Liver (tissue), 9 donors: ENCODE measurements around the gene ATP4A. TPM values are rescaled to one million over a fixed set of nuclear protein-coding genes. Genes with fewer than 3 reads are reported as not detected.

Source experiments
- DNase-seq: peaks from one replicate; pipeline ENCODE4 v3.0.0-alpha.2; 2017; ENCODE audit warnings: low spot score
- H3K27ac ChIP-seq, 2 donors: one replicate each; pipeline ENCODE4 v1.7.0; 2013; ENCODE audit warnings: inconsistent platforms in 2 of 2, low read length in 2 of 2, control low read depth in 1 of 2, low read depth in 1 of 2, mild to moderate bottlenecking in 1 of 2
- H3K27me3 ChIP-seq, 4 donors: one replicate each; pipeline versions ENCODE4 v1.6.1 to v1.7.0; 2013; ENCODE audit warnings: low read length in 3 of 4, inconsistent platforms in 1 of 4, mild to moderate bottlenecking in 1 of 4, moderate library complexity in 1 of 4; ENCODE audit not compliant: control insufficient read depth in 4 of 4, insufficient read depth in 4 of 4
- H3K36me3 ChIP-seq, 4 donors: one replicate each; pipeline versions ENCODE4 v1.6.1 to v1.7.0; 2013; ENCODE audit warnings: low read length in 3 of 4, mild to moderate bottlenecking in 3 of 4, low read depth in 1 of 4, moderate library complexity in 1 of 4; ENCODE audit not compliant: control insufficient read depth in 4 of 4, insufficient read depth in 3 of 4
- H3K4me1 ChIP-seq, 4 donors: one replicate each; pipeline versions ENCODE4 v1.6.1 to v1.7.0; 2013; ENCODE audit warnings: low read length in 3 of 4, mild to moderate bottlenecking in 3 of 4, moderate library complexity in 1 of 4; ENCODE audit not compliant: control insufficient read depth in 4 of 4, insufficient read depth in 4 of 4
- H3K4me3 ChIP-seq, 3 donors: one replicate each; pipeline versions ENCODE4 v1.6.1 to v1.7.0; 2013; ENCODE audit warnings: low read length in 3 of 3, control low read depth in 1 of 3, low read depth in 1 of 3, mild to moderate bottlenecking in 1 of 3
- H3K9ac ChIP-seq, 2 donors: one replicate each; pipeline ENCODE4 v1.7.0; 2013; ENCODE audit warnings: low read length in 2 of 2, mild to moderate bottlenecking in 2 of 2, moderate library complexity in 2 of 2, control low read depth in 1 of 2, low read depth in 1 of 2
- H3K9me3 ChIP-seq, 4 donors: one replicate each; pipeline versions ENCODE4 v1.6.1 to v1.7.0; 2013; ENCODE audit warnings: low read length in 3 of 4; ENCODE audit not compliant: control insufficient read depth in 4 of 4
- EGR1 ChIP-seq, 2 donors: IDR thresholded peaks; 2 replicates each; pipeline ENCODE4 v1.6.1; 2016 to 2018; ENCODE audit warnings: antibody characterized with exemption in 2 of 2, low read depth in 2 of 2
- FOXA1 ChIP-seq: IDR thresholded peaks from 2 replicates; pipeline ENCODE4 v1.6.1; 2016; ENCODE audit warnings: antibody characterized with exemption
- FOXA2 ChIP-seq: IDR thresholded peaks from 2 replicates; pipeline ENCODE4 v1.6.1; 2016; ENCODE audit warnings: antibody characterized with exemption
- GABPA ChIP-seq, 2 donors: IDR thresholded peaks in 1 of 2; conservative IDR thresholded peaks in 1 of 2; 2 replicates each; pipeline ENCODE4 v1.6.1; 2016; ENCODE audit warnings: antibody characterized with exemption in 2 of 2, mild to moderate bottlenecking in 1 of 2, moderate library complexity in 1 of 2
- HNF4A ChIP-seq, 2 donors: conservative IDR thresholded peaks; 2 replicates each; pipeline ENCODE4 v1.6.1; 2016; ENCODE audit warnings: antibody characterized with exemption in 2 of 2, mild to moderate bottlenecking in 2 of 2
- HNF4G ChIP-seq: IDR thresholded peaks from 2 replicates; pipeline ENCODE4 v1.6.1; 2016; ENCODE audit warnings: antibody characterized with exemption
- JUND ChIP-seq, 2 donors: IDR thresholded peaks; 2 replicates each; pipeline ENCODE4 v1.6.1; 2016; ENCODE audit warnings: antibody characterized with exemption in 2 of 2
- MAX ChIP-seq: IDR thresholded peaks from 2 replicates; pipeline ENCODE4 v1.6.1; 2016; ENCODE audit warnings: antibody characterized with exemption
- NR2F2 ChIP-seq: IDR thresholded peaks from 2 replicates; pipeline ENCODE4 v1.6.1; 2016; ENCODE audit warnings: antibody characterized with exemption
- RAD21 ChIP-seq, 2 donors: IDR thresholded peaks; 2 replicates each; pipeline ENCODE4 v1.6.1; 2016; ENCODE audit warnings: antibody characterized with exemption in 2 of 2, mild to moderate bottlenecking in 2 of 2
- REST ChIP-seq: IDR thresholded peaks from 2 replicates; pipeline ENCODE4 v1.6.1; 2016; ENCODE audit warnings: antibody characterized with exemption, mild to moderate bottlenecking
- RXRA ChIP-seq, 2 donors: IDR thresholded peaks; 2 replicates each; pipeline ENCODE4 v1.6.1; 2017 to 2018; ENCODE audit warnings: antibody characterized with exemption in 2 of 2, mild to moderate bottlenecking in 1 of 2
- SP1 ChIP-seq: IDR thresholded peaks from 2 replicates; pipeline ENCODE4 v1.6.1; 2018; ENCODE audit warnings: antibody characterized with exemption, mild to moderate bottlenecking
- TAF1 ChIP-seq: conservative IDR thresholded peaks from 2 replicates; pipeline ENCODE4 v1.6.1; 2016; ENCODE audit warnings: antibody characterized with exemption, mild to moderate bottlenecking
- YY1 ChIP-seq: IDR thresholded peaks from 2 replicates; pipeline ENCODE4 v1.6.1; 2016; ENCODE audit warnings: antibody characterized with exemption, mild to moderate bottlenecking
- ZBTB33 ChIP-seq: IDR thresholded peaks from 2 replicates; pipeline ENCODE4 v1.6.1; 2016; ENCODE audit warnings: antibody characterized with exemption
- WGBS: extraction: QIAGEN DNeasy Blood & Tissue Kit; methylation state at CpG from one replicate; pipeline ENCODE4 v1.1.7; 2013; 5-methylcytosine and 5-hydroxymethylcytosine counted together
- polyA plus RNA-seq, 2 donors: library from polyadenylated mRNA; stranded (reverse) in 1 of 2; unstranded in 1 of 2; fragments of 200-250 nt in 1 of 2; fragments of >200 nt in 1 of 2; fragmentation: Nextera tagmentation in 1 of 2; extraction: Ambion mirVana in 1 of 2; gene quantifications; one replicate each; pipeline versions ENCODE4 v1.2.1 to v1.2.3, GENCODE V29; 2013 to 2015
- total RNA-seq, 2 donors: library from RNA; depleted of rRNA; stranded (reverse); fragments of >200 nt; gene quantifications; one replicate each; pipeline ENCODE4 v1.2.3, GENCODE V29; 2014
- TF ChIP-seq, protein P1 (sequence below): fragments of 150-350 bp; IDR thresholded peaks from 2 replicates; pipeline ENCODE4 v1.5.1; 2017; ENCODE audit warnings: improper control_type of control experiment, low read depth, low read length; ENCODE audit not compliant: missing input control
- TF ChIP-seq, protein P2 (sequence below): IDR thresholded peaks from 2 replicates; pipeline ENCODE4 v1.6.1; 2016; ENCODE audit warnings: antibody characterized with exemption
- donor health status: healthy.
- donor health status: healthy.
- donor health status: healthy.
- donor health status: healthy.
- donor health status: healthy.

The ATP4A gene
- total and polyA plus RNA-seq, 4 donors = not detected

DNA sequence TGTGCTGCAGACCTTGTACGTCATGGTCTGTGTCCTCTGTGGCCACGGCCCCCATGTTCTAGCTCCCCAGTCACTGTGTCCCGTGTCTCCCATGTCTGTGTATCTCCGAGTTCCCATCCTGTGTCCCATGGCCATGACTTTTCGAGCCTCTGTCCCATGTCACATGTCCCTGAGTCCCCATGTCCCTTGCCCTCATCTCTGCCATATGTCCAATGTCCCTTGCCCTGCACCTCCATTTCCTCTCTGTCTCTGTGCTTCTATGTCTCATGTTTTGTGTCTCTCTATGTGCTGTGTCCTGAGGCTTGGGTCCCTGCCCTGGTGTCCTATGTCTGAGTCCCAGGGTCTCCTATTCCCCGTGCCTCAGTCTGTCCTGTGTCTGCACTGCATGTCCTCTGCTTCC is 2.0 kb downstream of the ATP4A start:
- DNase-seq = no peak
- Histone ChIP-seq H3K27me3 (peaks cover 0 to 7% (median 3%) of the 10 kb centered on the region in 4 donors), H3K4me1 (peaks cover 0 to 7% (median 4%) of the 10 kb centered on the region in 4 donors), H3K27ac (no peak overlapping the region), H3K36me3 (no peaks in the 10 kb centered on the region), H3K4me3 (no peak overlapping the region), H3K9me3 (no peaks in the 10 kb centered on the region), H3K9ac (no peak overlapping the region)
- TF ChIP-seq EGR1 (IDR thresholded peaks at IDR 0.05; ENCODE audit: low read depth in 2 of 2) (no peak), FOXA1 (no peak), SP1 (no peak), HNF4A (conservative IDR thresholded peaks at IDR 0.05) (no peak), TAF1 (no peak), MAX (no peak)
- TF ChIP-seq, protein P1, sequence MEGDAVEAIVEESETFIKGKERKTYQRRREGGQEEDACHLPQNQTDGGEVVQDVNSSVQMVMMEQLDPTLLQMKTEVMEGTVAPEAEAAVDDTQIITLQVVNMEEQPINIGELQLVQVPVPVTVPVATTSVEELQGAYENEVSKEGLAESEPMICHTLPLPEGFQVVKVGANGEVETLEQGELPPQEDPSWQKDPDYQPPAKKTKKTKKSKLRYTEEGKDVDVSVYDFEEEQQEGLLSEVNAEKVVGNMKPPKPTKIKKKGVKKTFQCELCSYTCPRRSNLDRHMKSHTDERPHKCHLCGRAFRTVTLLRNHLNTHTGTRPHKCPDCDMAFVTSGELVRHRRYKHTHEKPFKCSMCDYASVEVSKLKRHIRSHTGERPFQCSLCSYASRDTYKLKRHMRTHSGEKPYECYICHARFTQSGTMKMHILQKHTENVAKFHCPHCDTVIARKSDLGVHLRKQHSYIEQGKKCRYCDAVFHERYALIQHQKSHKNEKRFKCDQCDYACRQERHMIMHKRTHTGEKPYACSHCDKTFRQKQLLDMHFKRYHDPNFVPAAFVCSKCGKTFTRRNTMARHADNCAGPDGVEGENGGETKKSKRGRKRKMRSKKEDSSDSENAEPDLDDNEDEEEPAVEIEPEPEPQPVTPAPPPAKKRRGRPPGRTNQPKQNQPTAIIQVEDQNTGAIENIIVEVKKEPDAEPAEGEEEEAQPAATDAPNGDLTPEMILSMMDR = no peak
- WGBS = 73% methylated on average over 6 of the region's 6 CpGs

- Histone ChIP-seq H3K27me3 (peaks cover 0 to 7% (median 3%) of the 10 kb centered on the region in 4 donors), H3K36me3 (no peaks in the 10 kb centered on the region), H3K4me1 (peaks cover 0 to 7% (median 4%) of the 10 kb centered on the region in 4 donors), H3K4me3 (no peak overlapping the region), H3K27ac (no peak overlapping the region), H3K9ac (no peak overlapping the region), H3K9me3 (no peaks in the 10 kb centered on the region)
- DNase-seq = no peak
- TF ChIP-seq FOXA2 (no peak), RXRA (IDR thresholded peaks at IDR 0.05) (no peak), HNF4A (conservative IDR thresholded peaks at IDR 0.05) (no peak), HNF4G (no peak), ZBTB33 (no peak), GABPA (IDR thresholded peaks at IDR 0.05 in 1 of 2, conservative IDR thresholded peaks at IDR 0.05 in 1 of 2) (no peak), TAF1 (no peak), REST (no peak), MAX (no peak), YY1 (no peak), JUND (IDR thresholded peaks at IDR 0.05) (no peak), RAD21 (IDR thresholded peaks at IDR 0.05) (no peak), EGR1 (IDR thresholded peaks at IDR 0.05; ENCODE audit: low read depth in 2 of 2) (no peak), NR2F2 (no peak), SP1 (no peak)
- TF ChIP-seq, protein P1 = no peak
- TF ChIP-seq, protein P2, sequence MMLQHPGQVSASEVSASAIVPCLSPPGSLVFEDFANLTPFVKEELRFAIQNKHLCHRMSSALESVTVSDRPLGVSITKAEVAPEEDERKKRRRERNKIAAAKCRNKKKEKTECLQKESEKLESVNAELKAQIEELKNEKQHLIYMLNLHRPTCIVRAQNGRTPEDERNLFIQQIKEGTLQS = no peak
- 67% methylated on average over 6 of the region's 6 CpGs for WGBS
Observed at GRCh38 chr19:35560677-35561076, 2.8 kb downstream of the ATP4A start.
